GM19193 (cell line): ENCODE data around the gene HLF.

Source experiments
- POLR2A ChIP-seq: IDR thresholded peaks from 4 replicates; pipeline ENCODE4 v1.6.1; 2011; ENCODE audit not compliant: insufficient read depth, insufficient read length; ENCODE audit errors: extremely low read depth

The HLF gene, protein sequence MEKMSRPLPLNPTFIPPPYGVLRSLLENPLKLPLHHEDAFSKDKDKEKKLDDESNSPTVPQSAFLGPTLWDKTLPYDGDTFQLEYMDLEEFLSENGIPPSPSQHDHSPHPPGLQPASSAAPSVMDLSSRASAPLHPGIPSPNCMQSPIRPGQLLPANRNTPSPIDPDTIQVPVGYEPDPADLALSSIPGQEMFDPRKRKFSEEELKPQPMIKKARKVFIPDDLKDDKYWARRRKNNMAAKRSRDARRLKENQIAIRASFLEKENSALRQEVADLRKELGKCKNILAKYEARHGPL

DNA sequence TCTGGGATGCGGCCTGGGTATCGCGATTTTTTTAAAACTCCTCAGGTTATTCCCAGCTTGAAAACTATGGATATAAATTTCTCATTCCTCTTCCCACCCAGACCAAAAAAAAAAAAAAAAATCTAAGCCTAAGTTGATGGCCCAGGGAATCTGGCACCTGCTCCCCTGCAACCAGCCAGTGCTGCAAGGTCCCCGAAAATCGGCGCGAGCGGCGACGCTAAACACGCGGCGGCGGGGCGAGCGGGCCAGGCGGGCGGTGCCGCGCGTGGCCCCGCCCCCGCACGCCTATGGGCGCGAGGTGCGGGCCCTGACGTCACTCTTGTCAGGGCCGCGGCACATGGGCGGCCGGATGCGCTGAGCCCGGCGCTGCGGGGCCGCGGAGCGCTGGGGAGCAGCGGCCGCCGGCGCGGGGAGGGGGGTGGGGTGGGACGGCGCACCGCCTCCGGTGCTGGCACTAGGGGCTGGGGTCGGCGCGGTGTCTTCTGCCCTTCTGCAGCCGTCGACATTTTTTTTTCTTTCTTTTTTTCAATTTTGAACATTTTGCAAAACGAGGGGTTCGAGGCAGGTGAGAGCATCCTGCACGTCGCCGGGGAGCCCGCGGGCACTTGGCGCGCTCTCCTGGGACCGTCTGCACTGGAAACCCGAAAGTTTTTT is at the start of gene HLF:
HLF (plus strand) TSS at position 316 of the 654 bp plus-strand sequence. CDS start 525 bp downstream, outside the sequence.
- TF ChIP-seq POLR2A = no peak

DNA sequence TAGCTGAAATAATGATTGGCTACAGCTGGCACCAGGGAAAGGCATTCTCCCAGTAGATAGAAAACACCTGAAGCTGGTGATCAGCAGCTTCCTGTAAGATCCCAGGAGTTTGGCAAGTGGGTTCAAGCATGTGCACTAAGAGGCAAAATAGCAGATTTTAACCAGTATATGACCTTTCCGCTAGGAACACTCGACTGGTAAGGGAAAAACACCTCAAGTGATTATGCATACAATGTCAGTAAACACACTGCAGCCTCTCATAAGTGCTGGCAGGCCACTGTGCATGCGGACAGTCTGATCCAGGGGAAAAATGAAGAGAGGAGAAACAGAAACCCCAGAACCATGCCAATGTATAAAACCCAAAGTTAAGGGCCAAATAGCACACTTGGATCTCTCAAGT is 49.0 kb upstream of the HLF start:
- no peak for TF ChIP-seq POLR2A

DNA sequence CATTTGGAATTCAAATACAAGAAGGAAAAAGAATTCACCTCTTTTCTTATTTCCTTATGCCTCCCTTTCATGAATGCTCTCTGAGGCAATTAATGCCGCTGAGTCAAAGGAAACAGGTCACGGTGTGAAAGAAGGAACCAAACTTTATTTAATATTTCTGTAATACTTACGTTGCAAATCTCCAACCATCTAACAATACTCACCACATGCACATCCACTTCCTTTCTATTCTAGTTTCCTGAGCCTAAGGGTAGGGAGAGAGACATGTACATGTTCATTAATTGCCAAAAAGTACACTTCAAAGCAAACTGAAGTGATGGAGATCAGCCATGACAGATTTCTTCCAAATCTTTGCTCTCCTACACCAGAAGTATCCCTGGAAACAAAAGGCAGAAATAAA is 47.9 kb upstream of the HLF start:
- no peak for TF ChIP-seq POLR2A

DNA sequence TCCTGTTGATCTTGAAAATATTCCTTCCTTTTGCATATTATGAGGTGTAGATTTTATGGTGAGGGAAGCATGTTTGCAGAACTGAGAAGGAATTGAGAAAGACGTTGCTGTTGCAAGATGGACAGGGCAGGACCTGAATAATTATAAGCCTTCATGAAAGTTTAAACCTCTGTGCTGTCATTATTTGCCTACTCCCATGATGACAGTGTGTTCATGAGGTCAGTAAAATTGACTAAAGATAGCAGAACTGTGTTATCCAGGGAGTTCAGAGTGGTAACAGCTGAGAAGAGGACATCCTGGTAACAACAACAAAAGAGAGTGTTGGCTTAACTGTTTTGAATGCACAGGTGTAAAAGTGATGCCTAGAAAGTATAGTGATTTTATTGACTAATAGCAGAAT is 45.3 kb upstream of the HLF start:
- TF ChIP-seq POLR2A = no peak

DNA sequence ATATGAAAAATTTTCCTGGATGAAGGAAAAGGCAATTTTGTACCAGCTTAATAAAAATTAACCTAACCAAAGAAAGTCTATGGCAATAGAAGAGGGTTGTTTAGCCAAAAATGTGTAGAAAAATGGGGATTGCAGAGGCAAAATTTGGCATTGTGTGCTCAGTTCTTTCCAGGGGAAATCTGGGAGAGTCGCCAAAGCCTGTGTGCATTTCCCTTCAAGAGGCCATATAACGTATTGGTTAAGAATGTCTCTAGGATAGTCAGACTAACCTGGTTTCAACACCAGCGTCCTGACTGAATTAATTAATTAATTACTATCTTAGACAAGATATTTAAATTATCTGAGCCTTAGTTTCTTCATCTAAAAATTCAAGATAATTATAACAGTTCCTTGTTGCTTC is 44.8 kb upstream of the HLF start:
- TF ChIP-seq POLR2A = no peak

DNA sequence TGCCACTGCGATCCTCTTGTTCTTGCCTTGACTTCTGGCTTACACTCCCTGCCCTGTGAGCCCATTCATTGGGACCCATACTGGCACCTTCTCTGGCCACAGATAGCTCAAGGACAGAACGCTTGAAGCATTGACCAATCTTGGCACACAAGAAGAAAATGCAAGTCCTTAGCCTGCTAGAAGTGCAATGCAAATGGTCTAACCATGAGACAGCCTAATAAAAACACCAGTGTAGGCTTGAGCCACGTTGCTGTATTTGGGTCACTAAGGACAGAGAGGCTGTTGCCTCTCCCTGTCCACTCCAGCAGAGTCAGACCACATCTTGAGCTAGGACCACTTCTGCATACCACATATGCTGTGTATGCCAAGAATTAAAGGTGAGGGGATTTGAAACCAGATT is 41.2 kb upstream of the HLF start:
- no peak for TF ChIP-seq POLR2A

DNA sequence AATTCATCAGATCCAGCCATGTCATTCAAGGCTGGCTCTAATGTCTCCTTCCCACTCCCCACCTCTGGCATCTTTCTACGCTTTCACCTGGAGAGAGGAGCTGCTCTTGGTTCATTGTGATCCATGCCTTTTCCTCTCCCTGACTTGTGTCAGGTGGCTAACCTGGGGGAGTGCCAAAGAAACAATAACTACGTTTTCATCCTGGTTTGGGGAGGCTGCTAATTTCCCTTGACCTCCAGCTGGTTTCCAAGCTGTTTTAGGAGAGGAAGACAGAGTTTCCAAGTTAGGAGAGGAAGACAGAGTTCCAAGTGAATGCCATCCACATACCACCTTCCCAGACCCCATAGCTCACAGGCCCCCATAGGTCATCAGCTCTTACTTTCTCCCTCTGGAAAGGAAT is 40.0 kb upstream of the HLF start:
- no peak for TF ChIP-seq POLR2A

DNA sequence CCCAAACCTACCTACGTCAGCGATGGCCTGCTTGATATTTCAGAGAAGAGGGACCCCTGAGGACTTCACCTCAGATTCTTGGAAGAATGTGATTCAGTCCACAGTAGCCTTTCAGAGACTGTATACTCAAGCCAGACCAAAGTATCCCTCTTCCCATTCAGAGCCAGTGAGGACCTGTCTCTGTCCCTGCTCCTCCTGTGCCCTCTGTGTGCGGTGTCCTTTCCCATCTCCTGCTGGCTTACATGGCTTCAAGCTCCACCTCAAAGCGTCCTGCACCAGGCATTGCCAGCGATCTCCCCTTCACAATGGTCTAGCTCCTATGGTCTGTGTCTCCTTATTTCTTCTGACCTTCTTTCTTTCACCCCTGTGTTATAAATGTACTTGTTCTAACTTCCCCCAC is 39.5 kb upstream of the HLF start:
- TF ChIP-seq POLR2A = no peak

DNA sequence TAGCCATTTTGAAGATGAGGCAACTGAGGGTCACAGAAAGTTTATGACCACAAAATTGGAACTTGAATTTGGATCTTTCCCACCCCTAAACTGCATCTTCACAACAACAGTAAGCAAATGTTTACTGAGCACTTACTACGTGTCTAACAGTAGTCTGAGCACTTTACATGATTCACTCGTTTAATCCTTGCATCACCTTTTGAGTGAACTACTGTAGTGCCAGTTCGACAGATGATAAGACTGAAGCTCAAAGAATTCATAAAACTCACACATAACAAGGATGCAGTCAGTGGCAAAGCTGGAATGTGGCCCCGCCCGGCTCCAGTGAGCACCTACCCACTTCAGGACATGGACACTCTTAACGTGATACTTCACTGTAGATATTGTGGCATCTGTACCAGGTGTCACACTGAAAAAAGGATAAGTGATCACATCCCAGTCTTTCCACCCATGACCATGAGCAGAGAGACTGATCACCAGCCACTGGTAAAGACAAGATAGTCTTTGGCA is 36.0 kb upstream of the HLF start:
- no peak for TF ChIP-seq POLR2A

DNA sequence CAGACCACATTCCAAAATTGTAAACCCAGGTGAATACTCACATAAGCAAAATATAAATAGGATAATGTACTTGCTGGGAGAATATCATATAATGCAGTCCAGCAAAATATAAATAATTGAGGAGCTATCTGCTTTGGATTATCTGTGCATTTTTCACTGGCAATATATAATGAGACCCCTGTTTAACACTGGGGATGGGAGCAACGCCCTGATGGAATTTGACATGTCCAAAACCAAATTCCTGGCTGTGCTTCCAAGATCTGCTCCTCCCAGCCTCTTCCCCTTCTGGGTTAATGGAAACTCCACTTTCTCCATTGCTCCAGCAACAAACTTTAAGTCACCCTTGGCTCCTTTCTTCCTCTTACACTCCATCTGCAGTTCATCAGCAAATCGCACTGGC is 35.5 kb upstream of the HLF start:
- TF ChIP-seq POLR2A = no peak

DNA sequence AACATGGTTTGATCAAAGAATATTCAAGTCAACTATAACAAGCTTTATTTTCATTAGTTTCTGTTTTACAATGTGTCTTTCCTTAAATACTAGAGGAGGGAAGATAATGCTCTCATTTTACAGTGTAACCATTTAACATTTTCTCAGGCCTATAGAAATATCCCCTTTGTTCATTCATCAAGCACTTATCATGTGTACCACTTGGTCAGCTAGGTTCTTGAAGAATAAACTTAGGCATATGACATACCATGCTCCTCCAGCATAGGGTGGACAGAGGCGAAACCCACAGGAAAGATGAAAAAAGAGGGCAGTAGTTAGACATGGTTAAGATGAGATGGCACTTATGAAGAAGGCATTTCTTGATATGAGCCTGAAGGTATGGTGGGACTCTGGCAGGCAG is 34.0 kb upstream of the HLF start:
- TF ChIP-seq POLR2A = no peak

DNA sequence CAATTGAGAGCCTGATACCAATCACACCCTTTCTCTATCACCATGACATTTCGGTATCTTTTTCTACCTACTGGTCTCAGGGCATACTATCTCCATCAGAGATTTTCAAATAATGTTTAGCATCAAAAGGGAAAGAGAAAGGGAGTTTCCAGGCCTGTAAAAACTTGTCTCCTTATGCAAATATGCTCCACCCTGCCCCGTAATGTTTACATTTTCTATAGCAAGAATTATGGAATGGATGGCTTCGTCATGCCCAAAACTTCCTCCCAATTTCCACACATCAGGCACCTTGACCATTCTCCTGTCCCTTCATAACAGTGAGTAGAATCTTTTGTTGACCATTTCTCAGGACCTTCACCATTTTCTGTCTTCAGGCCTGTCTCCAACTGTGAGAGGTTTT is 30.9 kb upstream of the HLF start:
- no peak for TF ChIP-seq POLR2A

DNA sequence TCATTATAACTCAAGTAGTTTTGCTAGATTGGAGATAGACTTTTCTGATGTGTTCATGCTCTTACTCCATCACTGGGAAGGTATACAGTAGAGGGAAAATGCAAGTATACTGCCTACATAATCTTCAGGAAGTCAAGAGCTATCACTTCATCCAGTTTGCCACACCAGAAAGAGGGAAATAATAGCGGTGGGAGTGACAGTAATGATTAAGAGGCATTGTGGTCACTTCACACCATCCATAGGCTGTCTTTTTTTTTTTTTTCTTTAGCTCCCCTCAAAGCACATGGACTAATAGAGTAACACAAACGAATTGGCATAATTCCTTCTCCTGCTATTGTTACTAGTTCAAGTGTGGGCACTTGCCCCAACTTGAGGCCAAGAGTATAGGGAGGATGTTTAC is 28.4 kb upstream of the HLF start:
- TF ChIP-seq POLR2A = no peak

DNA sequence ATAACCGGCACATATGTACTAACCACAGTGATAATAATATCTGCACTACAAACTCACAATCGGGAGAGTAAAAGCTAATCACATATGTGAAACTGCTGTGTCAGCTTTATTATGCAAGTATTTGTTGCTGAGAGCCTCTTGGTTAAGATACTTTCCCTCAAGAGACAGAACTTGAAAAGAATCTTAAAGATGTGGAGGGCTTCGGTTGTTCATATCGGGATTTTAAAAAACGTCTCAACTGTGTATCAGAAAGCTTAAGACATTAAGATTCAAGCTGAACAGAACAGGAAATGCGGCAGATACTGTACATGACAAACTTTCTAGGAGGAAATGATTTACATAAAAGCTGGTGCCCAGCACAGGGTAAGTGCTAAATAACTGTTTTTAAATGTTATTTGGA is 27.5 kb upstream of the HLF start:
- no peak for TF ChIP-seq POLR2A

DNA sequence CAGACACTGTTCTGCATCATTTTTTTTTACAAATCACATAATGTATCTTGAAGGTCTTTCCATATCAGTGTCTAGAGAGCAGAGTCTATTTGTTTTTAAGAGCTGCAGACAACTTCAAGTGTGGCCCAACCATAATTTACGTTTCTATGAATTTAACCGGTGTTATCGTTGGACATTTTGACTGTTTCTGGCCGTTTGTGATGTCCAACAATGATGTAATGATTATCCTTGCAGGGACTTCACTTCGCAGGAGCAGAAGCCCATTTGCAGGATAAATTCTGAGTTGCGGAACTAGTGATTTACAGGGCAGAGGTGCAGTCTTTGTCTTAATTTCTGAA is 26.9 kb upstream of the HLF start:
- no peak for TF ChIP-seq POLR2A

DNA sequence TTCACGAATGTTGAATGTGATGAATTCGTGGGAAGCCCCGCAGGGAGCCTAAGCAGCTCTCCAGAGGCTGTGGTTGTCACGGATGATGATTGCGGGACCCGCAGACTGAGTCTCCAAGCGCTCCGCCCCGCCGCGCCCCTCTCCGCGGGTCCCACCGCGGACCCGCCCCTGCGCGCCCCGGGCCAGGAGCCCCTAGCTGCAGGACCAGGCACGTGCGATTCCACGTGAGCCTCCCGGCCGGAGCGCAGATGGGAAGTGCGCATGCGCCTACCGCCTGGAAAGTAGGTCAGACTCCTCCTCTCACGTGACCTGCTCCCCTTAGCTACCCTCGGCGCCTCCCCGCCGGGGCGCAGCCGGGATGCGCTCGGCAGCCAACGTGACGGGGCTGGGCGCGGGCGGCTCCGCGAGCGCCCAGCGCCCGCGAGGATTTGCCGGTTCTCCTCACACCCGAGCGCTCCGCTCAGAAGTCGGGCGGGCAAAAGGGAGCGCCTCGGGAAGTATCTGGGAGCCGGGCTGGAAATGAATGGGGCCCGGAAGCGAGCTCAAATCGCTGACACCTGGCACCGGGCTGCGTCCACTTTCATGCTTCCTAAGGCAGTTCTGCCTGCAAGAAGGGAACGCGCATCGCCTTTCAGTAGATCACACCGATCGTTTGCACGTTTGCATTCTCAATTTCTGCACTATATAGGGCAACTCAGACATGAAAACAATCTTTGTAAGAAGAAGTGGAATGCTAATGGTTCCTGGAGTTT is 26.4 kb upstream of the HLF start:
- TF ChIP-seq POLR2A = peak; percentile 69
